HG02610 (cell line): ENCODE results near the gene ZFP36.

Source experiments
- ATAC-seq: cut with Tn5 transposase; IDR thresholded peaks from one replicate; pipeline ENCODE4 v1.9.1; 2021; ENCODE audit warnings: mild to moderate bottlenecking, moderate library complexity; ENCODE audit not compliant: unreplicated experiment

The ZFP36 gene

DNA sequence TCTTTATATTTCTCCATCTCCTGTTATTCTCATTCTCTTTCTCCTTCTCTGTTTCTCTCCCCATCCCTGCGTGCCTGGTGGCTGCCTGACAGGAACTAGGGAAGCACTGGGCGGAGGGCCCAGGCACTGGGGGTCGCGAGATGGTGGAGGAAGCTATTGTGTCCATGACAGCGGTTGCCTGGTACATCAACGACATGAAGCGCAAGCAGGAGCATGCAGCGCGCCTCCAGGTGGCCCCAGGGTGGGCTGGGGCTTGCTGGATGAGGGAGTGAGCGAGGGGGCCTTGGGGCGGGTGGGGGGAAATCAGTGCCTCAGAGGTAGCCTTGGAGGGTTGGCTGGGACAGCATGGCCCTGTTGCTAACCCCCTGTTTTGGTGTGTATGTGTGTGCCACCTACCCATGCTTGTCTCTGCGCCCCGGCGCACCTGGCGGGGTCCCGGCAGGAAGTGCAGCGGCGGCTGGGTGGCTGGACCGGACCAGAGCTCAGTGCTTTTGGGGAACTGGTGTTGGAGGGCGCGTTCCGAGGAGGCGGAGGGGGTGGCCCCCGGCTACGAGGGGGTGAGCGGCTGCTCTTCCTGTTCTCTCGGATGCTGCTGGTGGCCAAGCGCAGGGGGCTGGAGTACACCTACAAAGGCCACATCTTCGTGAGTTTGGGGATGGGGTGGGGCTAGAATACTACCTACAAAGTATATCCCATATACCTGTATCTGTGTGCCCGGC, 11.0 kb downstream of the ZFP36 start:
- no peak for ATAC-seq

DNA sequence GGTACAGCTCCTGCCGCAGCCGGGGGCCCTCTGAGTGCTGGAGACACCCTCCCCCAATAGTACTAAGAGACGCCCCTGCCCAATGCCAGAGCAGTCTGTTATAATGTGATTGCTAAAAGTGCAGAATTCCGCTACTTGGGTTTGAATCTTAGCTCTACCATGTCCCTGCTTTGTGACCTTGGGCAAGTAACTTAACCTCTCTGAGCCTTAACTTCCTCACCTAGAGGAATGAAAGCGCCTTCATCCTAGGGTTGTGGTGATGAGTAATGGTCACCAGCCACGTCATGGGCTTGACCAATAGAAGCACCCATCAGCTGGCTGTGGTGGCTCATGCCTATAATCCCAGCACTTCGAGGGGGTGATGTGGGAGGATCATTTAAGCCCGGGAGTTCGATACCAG, 12.4 kb downstream of the ZFP36 start:
- no peak for ATAC-seq

DNA sequence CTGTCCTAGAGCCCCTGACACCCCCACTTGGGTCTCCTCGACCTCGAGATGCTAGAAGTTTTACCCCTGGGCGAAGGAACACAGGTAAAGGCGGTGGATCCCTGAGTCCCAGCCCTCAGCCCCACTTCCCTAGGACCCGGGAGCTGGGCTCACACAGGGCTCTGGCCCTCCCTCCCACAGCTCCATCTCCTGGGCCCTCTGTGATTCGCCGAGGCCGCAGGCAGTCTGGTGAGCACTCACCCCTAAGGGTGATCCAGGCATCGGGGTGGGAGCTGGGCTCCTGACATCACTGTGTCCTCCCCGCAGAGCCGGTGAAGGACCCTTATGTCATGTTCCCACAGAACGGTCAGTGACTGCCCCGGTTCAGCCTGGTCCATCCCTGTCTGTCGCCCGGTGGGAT, 14.1 kb downstream of the ZFP36 start:
- ATAC-seq, result no peak

DNA sequence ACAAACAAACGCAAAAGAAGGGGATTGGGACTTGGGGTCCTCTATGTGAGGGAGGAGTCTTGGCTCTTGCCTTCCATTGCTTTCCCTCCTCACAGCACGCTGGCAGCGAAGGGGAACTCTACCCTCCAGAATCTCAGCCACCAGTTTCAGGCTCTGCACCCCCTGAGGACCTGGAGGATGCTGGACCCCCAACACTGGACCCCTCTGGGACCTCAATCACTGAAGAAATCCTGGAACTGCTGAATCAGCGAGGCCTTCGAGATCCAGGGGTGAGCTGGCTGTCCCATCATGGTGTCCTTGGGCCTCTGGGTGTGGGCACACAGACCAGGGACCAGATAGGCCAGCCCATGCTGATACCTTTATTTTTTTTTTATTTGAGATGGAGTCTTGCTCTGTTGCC, 15.4 kb downstream of the ZFP36 start:
- no peak for ATAC-seq

DNA sequence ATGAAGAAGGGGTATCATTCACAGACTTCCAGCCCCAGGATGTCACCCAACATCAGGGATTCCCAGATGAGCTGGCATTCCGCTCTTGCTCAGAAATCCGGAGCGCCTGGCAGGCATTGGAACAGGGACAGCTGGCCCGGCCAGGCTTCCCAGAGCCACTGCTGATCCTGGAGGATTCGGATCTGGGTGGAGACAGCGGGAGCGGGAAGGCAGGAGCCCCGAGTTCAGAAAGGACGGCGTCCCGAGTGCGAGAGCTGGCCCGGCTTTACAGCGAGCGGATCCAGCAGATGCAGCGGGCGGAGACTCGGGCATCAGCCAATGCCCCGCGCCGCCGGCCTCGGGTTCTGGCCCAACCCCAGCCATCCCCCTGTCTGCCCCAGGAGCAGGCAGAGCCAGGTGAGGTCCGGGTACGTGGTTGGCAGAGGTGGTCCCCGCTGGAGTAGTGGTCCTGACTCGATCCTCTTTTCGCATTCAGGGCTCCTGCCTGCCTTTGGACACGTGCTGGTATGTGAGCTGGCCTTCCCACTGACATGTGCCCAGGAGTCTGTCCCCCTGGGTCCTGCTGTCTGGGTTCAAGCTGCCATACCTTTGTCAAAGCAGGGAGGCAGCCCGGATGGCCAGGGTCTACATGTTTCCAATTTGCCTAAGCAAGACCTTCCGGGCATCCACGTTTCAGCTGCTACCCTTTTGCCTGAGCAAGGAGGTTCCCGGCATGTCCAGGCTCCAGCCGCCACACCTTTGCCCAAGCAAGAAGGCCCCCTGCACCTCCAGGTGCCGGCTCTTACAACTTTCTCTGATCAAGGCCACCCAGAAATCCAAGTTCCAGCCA, 16.8 kb downstream of the ZFP36 start:
- ATAC-seq, result no peak

DNA sequence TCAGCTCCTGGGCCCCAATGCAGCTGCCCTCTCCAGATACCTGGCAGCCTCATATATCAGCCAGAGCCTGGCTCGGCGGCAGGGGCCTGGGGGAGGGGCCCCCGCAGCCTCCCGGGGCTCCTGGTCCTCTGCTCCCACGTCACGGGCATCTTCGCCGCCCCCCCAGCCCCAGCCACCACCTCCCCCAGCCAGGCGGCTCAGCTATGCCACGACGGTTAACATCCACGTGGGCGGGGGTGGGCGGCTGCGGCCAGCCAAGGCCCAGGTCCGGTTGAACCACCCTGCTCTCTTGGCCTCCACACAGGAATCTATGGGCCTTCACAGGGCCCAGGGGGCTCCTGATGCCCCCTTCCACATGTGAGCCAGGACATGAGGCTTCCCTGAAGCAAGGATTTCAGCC, 18.3 kb downstream of the ZFP36 start:
- ATAC-seq, result no peak

DNA sequence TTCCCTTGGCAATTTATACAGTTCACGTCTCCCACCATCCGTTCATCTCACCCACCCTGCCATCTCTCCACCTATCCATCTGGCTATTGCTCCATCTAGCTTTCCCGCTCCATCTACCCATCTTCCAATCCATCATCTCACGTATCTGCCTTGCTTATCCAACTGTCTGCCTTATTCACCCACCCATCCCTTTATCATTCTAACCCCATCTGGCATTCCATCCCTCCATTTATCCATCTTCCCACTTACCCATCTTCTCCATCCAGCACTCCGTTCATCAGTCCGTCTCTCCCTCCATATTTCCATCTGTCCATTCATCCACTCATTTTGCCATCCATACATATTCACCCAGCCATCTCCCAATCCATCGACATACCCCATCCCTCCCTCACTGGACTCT, 19.1 kb downstream of the ZFP36 start:
- ATAC-seq, result no peak

DNA sequence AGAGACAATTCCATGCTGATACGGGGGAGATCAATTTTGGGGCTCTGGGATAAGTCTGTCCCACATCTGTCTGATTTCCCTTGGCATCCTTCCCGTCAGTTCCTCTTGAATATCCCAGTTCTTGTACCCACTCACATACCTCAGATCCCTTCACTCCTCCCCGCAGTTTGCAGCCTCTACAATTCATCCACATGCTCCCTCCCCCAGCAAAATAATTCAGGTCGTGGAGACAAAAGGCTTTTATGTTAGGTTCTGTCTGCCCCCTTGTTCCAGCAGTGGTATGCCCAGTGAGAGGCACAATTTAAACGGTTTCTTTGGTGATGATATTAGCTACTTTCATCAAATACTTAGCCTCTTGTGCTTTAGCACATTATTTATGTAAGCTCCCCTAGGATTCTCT, 19.5 kb downstream of the ZFP36 start:
- no peak for ATAC-seq

DNA sequence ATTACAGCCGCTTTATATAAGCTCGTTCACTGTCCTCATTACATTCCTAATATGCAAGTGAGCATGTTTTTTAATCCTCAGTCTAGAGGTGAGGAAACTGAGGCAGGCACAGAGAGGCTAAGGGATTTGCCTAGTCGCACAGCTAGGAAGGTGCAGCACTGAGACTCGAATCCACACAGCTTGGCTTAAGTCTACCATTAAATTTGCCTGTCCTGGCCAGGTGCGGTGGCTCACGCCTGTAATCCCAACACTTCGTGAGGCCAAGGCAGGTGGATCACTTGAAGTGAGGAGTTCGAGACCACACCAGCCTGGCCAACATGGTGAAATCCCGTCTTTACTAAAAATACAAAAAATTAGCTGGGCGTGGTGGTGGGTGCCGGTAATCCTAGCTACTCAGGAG, 21.1 kb downstream of the ZFP36 start:
- ATAC-seq, result no peak

DNA sequence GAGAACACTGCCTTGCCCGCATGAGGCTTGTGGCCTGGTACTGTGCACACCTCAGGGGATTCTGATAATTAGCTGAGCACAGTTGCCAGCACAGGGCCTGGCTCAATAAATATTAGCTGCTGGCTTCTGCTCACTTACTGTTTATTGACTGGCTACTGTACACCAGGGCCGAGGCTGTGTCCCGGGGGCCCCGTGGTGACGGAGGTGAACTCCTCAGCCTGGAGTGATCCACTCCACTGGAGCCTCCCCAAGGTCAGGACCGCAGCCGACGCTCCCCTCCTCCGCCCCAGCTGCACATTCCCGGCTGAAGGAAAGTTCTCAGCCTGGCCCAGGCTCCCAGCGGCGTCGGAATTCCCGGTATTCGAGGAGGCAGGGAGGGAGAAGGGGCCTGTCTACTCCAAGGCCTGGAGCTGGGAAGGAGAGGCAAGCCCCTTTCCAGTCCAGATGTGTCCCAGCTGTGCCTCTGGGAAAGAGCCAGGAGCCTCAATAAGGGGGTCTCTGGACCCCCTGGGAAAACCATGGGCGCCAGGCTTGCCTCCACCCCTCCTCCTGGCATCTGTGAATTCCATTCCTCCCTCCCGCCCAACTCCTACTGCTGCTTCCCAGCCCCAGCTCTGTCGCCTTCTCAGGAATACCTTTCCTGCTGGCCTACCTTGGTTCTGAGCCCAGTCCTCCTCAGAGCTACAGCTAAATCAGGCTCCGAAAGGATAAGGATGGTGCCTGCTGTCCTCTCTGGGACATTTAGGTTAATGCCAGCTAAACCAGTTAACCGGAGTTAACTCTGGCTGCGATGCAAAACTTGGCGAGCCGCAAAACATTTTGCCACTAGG, 21.9 kb downstream of the ZFP36 start:
- ATAC-seq, result no peak

DNA sequence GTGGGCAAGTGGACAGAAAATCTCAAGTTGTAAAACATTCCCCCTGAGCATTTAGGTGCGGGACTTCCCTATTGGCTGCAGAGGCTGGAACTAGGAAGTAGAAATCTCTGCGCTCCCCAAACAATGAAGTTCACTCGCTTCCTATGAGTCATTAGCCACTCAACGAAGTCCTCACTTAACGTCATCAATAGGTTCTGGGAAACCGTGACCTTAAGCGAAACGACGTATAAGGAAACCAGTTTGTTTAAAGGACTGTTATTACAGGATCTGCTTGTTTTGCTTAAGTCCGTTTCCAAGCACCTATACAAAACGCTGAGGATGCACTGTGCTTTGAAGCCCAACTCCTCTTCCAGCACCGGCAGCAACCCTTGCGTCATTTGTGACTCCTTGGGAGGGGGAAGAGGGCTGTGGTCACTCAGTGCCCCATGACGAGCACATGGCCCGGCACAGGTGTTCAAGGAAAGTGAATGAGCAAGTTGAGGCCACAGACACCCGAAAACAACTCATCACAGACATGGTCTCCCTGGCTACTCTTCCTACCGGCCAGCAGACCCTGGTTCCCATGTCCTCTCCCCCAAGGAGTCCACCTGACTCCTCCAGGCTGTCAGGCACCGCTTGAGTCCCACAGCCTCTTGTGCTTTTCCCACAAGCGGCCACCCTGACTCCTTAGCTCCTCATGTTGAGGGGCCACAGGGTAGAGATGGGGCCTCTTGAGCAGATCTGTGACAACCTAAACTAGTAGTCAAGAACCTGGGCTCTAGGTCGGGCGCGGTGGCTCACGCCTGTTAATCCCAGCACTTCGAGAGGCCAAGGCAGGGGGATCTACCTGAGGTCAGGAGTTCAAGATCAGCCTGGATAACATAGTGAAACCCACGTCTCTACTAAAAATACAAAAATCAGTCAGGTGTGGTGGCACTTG, 24.3 kb downstream of the ZFP36 start:
- ATAC-seq, result no peak

DNA sequence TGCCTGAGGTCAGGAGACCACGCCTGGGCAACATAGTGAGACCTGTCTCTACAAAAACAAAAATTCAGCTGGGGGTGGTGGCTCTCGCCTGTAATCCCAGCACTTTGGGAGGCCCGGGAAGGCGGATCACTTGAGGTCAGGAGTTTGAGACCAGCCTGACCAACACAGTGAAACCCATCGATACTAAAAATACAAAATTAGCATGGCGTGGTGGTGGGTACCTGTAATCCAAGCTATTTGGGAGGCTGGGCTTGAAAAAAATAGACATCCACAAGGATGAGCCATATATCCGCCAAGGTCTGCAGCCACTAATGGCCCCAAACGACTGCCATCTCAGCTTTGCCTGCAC, 26.0 kb downstream of the ZFP36 start:
- ATAC-seq, result no peak

DNA sequence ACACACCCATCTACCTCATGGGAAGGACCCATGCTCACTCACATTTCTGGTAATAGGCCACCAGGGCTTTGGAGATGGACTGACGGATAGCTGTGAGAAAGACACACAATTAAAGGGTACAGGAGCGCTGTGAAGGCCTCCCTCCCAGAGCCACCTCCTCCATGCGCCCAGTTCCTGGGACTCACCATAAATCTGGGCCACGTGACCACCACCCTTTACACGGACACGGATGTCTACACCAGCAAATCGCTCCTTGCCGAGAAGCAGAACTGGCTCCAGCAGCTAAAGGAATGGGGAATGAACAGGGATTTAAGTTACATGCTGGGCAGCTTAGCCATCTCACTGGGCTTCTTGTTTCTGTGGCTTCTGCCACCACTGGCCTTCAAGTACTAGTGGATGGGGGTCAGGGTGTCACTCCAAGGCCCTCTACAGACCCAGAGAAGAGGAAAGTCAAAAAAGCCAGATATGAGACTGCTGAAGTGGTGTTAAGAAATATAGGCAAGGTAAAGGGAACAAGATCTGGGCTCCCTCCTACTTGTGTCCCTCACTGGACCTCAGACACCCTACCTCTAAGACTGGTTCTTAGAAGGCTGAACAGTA, 26.9 kb downstream of the ZFP36 start:
- ATAC-seq, result no peak

DNA sequence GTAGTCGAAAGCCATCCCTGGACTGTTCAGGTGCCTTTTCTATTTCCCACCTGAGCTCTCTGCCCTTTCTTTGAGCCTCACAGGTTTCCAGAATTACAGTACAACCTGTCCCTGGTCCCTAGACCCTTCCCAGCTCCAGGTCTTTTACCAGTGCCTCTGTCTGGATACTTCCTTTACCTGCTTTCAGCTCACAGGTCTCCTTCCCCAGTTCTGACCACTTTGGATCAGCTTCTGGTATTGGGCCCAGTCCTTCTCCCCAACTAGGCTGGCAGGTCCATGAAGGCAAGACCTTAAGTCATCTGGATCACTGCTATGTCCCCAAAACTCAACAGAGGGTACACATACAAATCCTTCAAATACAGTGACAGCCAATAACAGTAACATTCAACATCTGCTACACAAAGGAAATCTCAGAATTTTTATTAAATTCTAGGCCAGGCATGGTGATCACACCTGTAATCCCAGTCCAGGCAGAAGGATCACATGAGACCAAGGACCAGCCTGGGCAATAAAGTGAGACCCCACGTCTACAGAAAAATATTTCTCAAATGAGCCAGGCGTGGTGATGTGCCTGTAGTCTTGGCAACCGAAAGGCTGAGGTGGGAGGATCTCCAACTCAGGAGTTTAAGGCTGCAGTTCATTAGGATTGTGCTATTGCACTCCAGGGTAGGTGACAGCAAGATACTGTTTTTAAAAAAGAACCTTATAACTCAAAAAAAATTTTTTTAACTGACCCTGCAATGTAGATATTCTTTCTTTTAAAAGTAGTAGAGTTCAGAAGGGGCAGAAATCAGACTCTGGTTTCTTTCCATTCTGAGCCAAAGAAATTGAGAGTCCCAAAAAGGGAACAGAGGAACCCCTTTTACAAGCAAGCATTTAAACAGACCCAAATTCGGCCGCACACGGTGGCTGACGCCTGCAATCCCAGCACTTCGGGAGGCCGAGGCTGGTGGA, 27.8 kb downstream of the ZFP36 start:
- ATAC-seq, result no peak

DNA sequence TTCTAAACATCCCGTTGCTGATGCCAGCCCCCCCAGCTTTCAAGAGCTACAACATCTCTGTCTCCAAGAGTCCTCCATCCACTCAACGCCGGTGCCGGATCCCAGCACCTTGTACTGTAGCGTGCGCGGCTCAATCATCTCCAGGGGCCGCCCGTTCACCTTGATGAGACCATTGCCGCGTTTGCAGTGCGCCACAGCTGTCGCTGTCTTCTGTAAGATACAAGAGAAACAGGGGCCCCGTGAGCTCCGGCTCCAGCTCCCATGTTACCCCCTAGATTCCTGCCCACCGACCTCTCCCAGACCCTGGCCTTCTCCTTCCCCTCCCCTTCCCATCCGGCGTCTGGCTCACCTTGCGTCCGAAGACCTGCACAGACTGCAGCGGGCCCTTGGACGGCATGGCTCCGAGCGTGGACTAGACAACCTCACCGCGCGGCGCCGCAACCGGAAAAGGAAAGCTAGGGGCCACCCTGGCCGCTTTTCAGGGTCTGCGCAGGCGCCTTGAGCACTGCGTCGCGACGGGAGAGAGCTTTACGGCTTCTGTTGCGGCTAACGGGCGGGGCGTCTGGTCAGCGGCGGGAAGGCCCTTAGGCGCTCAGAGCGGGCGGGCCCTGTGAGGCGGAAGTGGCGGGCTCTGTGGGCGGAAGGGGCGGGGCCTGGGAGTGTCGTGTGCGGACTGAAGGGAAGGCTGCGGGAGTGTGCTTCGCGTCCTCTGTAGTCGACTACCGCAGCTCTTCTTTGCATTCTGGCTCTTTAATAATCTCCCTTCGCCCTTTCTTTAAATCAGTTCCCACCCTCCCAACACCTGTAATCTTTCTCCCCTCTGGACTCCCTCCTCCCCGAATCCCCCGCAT, 29.1 kb downstream of the ZFP36 start, which contains the start of gene RPS16:
TSS of gene RPS16 (minus strand) at position 451 of the 851 bp plus-strand sequence. CDS start at position 397, 54 bp downstream.
- ATAC-seq, result peak; percentile 84

DNA sequence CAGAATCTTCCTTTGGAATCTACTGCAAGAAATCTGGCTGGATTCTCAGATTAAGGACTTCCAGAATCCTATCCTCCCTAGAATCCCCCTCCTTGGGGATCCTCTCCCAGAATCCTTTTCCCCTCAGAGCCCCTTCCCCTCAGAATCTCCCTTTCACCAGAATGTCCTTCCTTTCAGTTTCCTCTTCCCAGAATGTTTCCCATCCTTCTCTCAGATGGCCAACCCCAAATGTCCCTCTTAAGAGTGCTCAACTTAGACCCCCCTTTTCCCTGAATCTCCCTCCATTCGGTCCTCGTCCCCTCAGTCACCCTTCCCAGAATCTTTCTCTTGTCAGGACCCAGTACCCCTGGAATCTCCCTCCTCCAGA, 29.7 kb downstream of the ZFP36 start:
- ATAC-seq, result no peak

DNA sequence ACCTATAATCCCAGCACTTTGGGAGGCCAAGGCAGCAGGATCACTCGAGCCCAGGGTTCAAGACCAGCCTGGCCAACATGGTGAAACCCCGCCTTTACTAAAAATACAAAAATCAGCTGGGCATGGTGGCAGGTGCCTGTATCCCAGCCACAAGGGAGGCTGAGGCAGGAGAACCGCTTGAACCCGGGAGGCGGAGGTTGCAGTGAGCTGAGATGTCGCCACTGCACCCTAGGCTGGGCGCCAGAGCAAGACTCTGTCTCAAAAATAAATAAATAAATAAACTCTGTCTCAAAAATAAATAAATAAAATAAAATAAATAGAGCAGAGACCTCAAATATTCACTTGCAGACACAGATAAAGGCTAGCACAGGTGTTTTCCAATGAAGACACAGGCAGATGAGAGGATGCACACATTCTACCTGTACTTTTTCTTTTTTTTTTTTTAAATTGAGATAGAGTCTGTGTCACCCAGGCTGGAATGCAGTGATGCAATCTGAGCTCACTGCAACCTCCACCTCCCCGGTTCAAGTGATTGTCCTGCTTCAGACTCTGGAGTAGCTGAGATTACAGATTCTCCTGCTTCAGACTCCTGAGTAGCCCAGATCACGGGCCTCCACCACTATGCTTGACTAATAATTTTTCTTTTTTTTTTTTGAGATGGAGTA, 31.8 kb downstream of the ZFP36 start:
- no peak for ATAC-seq
